Mesenchymal stem cell (in vitro differentiated cells and primary cell): ENCODE data around the gene C17orf113.

ENCODE experiments used
- DNase-seq: peaks from one replicate; pipeline ENCODE4 v3.0.0-alpha.2; 2013
- H2AFZ ChIP-seq: one replicate; pipeline ENCODE4 v1.6.1; 2013; ENCODE audit warnings: low read depth, mild to moderate bottlenecking, control low read depth, inconsistent platforms, low read length, moderate library complexity
- H2AK5ac ChIP-seq: 2 replicates; pipeline ENCODE4 v1.6.1; 2013; ENCODE audit warnings: low read length, moderate library complexity, mild to moderate bottlenecking, inconsistent platforms; ENCODE audit not compliant: severe bottlenecking
- H2BK120ac ChIP-seq: one replicate; pipeline ENCODE4 v1.6.1; 2013; ENCODE audit warnings: low read depth, mild to moderate bottlenecking, inconsistent platforms, low read length, moderate library complexity
- H2BK12ac ChIP-seq, 2 experiments: one replicate each; pipeline ENCODE4 v1.6.1; 2013; ENCODE audit warnings: inconsistent platforms in 2 of 2, low read length in 2 of 2, mild to moderate bottlenecking in 2 of 2, moderate library complexity in 2 of 2, control low read depth in 1 of 2
- H2BK15ac ChIP-seq: one replicate; pipeline ENCODE4 v1.6.1; 2013; ENCODE audit warnings: mild to moderate bottlenecking, low read depth, inconsistent platforms; ENCODE audit not compliant: poor library complexity, severe bottlenecking
- H2BK5ac ChIP-seq: 2 replicates; pipeline ENCODE4 v1.6.1; 2013; ENCODE audit warnings: low read depth, mild to moderate bottlenecking, low read length, control low read depth, inconsistent platforms; ENCODE audit not compliant: poor library complexity, severe bottlenecking
- H3K14ac ChIP-seq, 2 experiments: one replicate each; pipeline ENCODE4 v1.6.1; 2013; ENCODE audit warnings: inconsistent platforms in 2 of 2, low read length in 2 of 2, control low read depth in 1 of 2, mild to moderate bottlenecking in 1 of 2, moderate library complexity in 1 of 2
- H3K18ac ChIP-seq, 2 experiments: one replicate each; pipeline ENCODE4 v1.6.1; 2013; ENCODE audit warnings: inconsistent platforms in 2 of 2, low read length in 2 of 2, control low read depth in 1 of 2, low read depth in 1 of 2, mild to moderate bottlenecking in 1 of 2
- H3K23ac ChIP-seq, 2 experiments: one replicate each; pipeline ENCODE4 v1.6.1; 2013; ENCODE audit warnings: inconsistent platforms in 2 of 2, low read length in 2 of 2, mild to moderate bottlenecking in 2 of 2, moderate library complexity in 2 of 2, control low read depth in 1 of 2
- H3K27ac ChIP-seq: 2 replicates; pipeline ENCODE4 v1.5.1; 2013; ENCODE audit warnings: mild to moderate bottlenecking, moderate library complexity, low read length, control low read depth, inconsistent platforms; ENCODE audit not compliant: poor library complexity, severe bottlenecking
- H3K27me3 ChIP-seq, 2 experiments: 2 replicates each; pipeline versions ENCODE4 v1.6.1 to v1.7.0; 2013; ENCODE audit warnings: low read length in 2 of 2, mild to moderate bottlenecking in 2 of 2, moderate library complexity in 2 of 2, control low read depth in 1 of 2, inconsistent platforms in 1 of 2; ENCODE audit not compliant: control insufficient read depth in 1 of 2, insufficient read depth in 1 of 2
- H3K36me3 ChIP-seq, 2 experiments: 2 replicates each; pipeline versions ENCODE4 v1.6.1 to v1.7.0; 2013; ENCODE audit warnings: low read length in 2 of 2, control low read depth in 1 of 2, inconsistent platforms in 1 of 2, low read depth in 1 of 2, mild to moderate bottlenecking in 1 of 2; ENCODE audit not compliant: insufficient read depth in 2 of 2, control insufficient read depth in 1 of 2
- H3K4ac ChIP-seq, 2 experiments: one replicate each; pipeline ENCODE4 v1.6.1; 2013; ENCODE audit warnings: inconsistent platforms in 2 of 2, low read length in 2 of 2, mild to moderate bottlenecking in 2 of 2, moderate library complexity in 2 of 2, control low read depth in 1 of 2, low read depth in 1 of 2
- H3K4me1 ChIP-seq: 2 replicates; pipeline ENCODE4 v1.6.1; 2013; ENCODE audit warnings: low read depth, low read length, control low read depth; ENCODE audit not compliant: control insufficient read depth, insufficient read depth
- H3K4me2 ChIP-seq: 2 replicates; pipeline ENCODE4 v1.6.1; 2013; ENCODE audit warnings: low read length, mild to moderate bottlenecking, inconsistent platforms; ENCODE audit not compliant: poor library complexity, severe bottlenecking
- H3K4me3 ChIP-seq, 2 experiments: 2 replicates each; pipeline versions ENCODE4 v1.5.1 to v1.7.0; 2013; ENCODE audit warnings: low read length in 2 of 2, mild to moderate bottlenecking in 2 of 2, control low read depth in 1 of 2, low read depth in 1 of 2; ENCODE audit not compliant: insufficient read depth in 1 of 2
- H3K79me1 ChIP-seq: replicated peaks from 2 replicates; pipeline ENCODE4 v1.6.1; 2013; ENCODE audit warnings: mild to moderate bottlenecking, control low read depth, low read length, inconsistent platforms; ENCODE audit not compliant: poor library complexity, severe bottlenecking
- H3K9ac ChIP-seq: 2 replicates; pipeline ENCODE4 v1.7.0; 2013; ENCODE audit warnings: mild to moderate bottlenecking, low read length, moderate library complexity
- H3K9me3 ChIP-seq: 2 replicates; pipeline ENCODE4 v1.7.0; 2013; ENCODE audit warnings: mild to moderate bottlenecking, low read length; ENCODE audit not compliant: control insufficient read depth
- H4K8ac ChIP-seq: one replicate; pipeline ENCODE4 v1.6.1; 2013; ENCODE audit warnings: inconsistent platforms, mild to moderate bottlenecking, low read length, moderate library complexity
- H4K91ac ChIP-seq: one replicate; pipeline ENCODE4 v1.6.1; 2013; ENCODE audit warnings: mild to moderate bottlenecking, low read length, inconsistent platforms
- WGBS: methylation state at CpG from one replicate; pipeline ENCODE4 v1.1.7; 2013; ENCODE audit warnings: mixed read lengths; 5-methylcytosine and 5-hydroxymethylcytosine counted together

Gene C17orf113

DNA sequence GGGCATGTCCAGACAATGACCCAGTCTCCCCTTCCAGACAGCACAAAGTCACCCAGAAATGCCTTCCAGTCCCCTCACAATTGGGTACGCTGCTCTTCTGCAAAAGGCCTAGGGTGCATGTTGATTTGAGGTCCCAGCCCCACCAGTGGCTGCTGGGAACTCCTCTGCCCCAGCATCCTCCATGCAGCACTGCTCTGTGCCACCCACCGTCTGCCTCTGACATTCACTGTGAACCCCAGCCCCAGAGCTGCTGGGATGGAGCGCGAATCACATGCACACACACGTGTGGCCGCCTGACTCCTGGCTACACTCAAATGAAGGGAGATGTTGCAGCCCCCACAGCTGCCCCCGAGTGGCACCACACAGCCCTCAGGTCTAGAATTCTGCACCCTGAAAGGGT is 1.2 kb upstream of the C17orf113 start:
- H4K8ac ChIP-seq, result no peak overlapping the region
- no peak overlapping the region for H4K91ac ChIP-seq
- no peaks in the 10 kb centered on the region for H3K79me1 ChIP-seq
- H3K4me2 ChIP-seq, result no peak overlapping the region
- H2AFZ ChIP-seq, result no peak overlapping the region
- no peak overlapping the region for H3K23ac ChIP-seq
- H3K18ac ChIP-seq, result no peak overlapping the region
- peak overlapping the region in 1 of 2 experiments; percentile 40 for H2BK12ac ChIP-seq
- no peak overlapping the region for H3K27ac ChIP-seq
- H3K9ac ChIP-seq, result no peak overlapping the region
- no peak overlapping the region for H3K4me3 ChIP-seq
- no peak overlapping the region for H2BK120ac ChIP-seq
- H3K9me3 ChIP-seq, result peaks cover 2% of the 10 kb centered on the region
- no peak overlapping the region for H3K4ac ChIP-seq
- H2BK5ac ChIP-seq, result no peak overlapping the region
- H3K4me1 ChIP-seq, result peaks cover 15% of the 10 kb centered on the region
- WGBS, result 96% methylated on average over 7 of the region's 7 CpGs
- H3K27me3 ChIP-seq, result peaks cover 68 to 75% of the 10 kb centered on the region in 2 experiments
- H3K36me3 ChIP-seq, result no peaks in the 10 kb centered on the region
- no peak overlapping the region for H3K14ac ChIP-seq
- no peak overlapping the region for H2BK15ac ChIP-seq
- no peak for DNase-seq
- no peak overlapping the region for H2AK5ac ChIP-seq

DNA sequence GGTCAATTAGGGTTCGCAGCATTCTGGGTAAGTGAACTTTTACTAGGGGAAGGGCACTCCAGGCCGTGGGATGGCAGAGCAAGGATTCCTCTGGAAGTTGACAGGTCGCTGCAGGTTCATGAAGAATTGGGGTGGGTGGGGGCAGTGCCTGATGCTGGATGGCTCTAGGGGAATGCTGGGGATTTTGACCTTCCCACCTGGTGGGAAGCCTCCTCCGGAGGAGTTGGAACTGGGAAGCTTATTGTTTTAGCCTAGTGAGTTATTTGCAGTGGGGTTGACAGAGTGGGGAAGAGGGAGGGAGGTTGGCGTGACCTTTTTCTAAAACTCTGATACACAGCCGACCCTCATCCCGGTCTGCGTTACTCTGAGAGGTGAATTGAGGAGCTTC is 606 bp upstream of the C17orf113 start:
- Histone ChIP-seq H4K91ac (no peak overlapping the region), H2BK120ac (no peak overlapping the region), H3K4me2 (peak overlapping the region; percentile 75), H2BK15ac (no peak overlapping the region), H3K18ac (no peak overlapping the region), H2BK5ac (no peak overlapping the region), H2AFZ (no peak overlapping the region), H3K23ac (no peak overlapping the region), H3K36me3 (no peaks in the 10 kb centered on the region), H2AK5ac (no peak overlapping the region), H3K4ac (no peak overlapping the region), H4K8ac (no peak overlapping the region), H3K27me3 (peaks cover 64 to 73% of the 10 kb centered on the region in 2 experiments), H3K27ac (no peak overlapping the region), H3K14ac (no peak overlapping the region), H3K4me3 (no peak overlapping the region), H2BK12ac (no peak overlapping the region), H3K4me1 (peaks cover 15% of the 10 kb centered on the region), H3K9me3 (peaks cover 2% of the 10 kb centered on the region), H3K9ac (no peak overlapping the region), H3K79me1 (no peaks in the 10 kb centered on the region)
- WGBS, result 67% methylated on average over 8 of the region's 8 CpGs
- no peak for DNase-seq

DNA sequence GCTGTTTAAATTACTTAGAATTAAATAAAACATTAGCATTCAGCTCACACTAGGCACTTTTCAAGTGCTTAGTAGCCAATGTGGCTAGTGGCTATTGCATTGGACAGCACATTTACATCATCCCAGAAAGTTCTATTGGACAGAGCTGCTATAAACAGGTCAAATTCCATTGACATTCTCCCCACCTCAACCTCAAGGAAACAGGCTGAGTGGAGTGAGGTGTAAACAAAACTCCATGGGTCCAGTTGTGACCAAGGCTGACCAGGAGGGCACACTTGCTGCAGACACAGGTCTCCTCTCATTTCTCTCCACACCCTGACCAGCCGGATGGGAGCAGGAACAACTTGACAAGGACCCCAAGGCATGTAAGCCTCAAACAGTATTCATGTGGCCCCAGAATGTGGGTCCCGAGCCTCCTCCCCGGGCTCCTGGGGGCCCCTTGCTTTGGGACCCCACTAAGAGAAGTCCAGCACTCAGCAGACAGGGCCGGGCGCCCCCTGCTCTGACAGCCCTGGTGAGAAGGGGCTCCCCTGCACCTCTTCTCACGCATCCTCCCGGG is 488 bp downstream of the C17orf113 start:
- Histone ChIP-seq H3K79me1 (no peaks in the 10 kb centered on the region), H3K9me3 (peaks cover 2% of the 10 kb centered on the region), H3K27ac (no peak overlapping the region), H3K4me3 (peak overlapping the region; percentile 53 to 64), H2BK120ac (peak overlapping the region; percentile 71), H2BK5ac (no peak overlapping the region), H2AK5ac (no peak overlapping the region), H3K9ac (peak overlapping the region; percentile 26), H3K36me3 (no peaks in the 10 kb centered on the region), H3K27me3 (peaks cover 53 to 65% of the 10 kb centered on the region in 2 experiments), H4K91ac (peak overlapping the region; percentile 43), H3K23ac (no peak overlapping the region), H3K4me2 (peak overlapping the region; percentile 71), H3K4me1 (peaks cover 8% of the 10 kb centered on the region), H2AFZ (peak overlapping the region; percentile 84), H3K14ac (no peak overlapping the region), H2BK15ac (peak overlapping the region; percentile 98), H4K8ac (peak overlapping the region; percentile 21), H2BK12ac (peak overlapping the region in 1 of 2 experiments; percentile 54), H3K18ac (peak overlapping the region; percentile 3 to 41), H3K4ac (peak overlapping the region in 1 of 2 experiments; percentile 52)
- DNase-seq, result peak; percentile 24
- WGBS, result 3% methylated on average over 7 of the region's 7 CpGs

DNA sequence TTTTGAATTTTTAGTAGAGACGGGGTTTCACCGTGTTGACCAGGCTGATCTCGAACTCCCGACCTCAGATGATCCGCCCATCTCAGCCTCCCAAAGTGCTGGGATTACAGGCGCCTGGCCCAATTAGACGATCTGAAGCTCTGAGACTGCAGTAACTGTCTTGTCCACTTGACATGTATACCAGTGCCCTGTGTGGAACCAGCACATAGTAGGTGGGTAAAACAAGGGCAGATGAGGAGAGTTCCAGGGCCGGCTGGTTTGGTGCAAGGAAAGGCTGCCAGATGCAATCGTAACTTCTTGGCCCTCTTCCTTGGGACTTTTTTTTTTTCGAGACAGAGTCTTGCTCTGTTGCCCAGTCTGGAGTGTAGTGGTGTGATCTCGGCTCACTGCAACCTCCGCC is 3.1 kb downstream of the C17orf113 start:
- Histone ChIP-seq H2AFZ (no peak overlapping the region), H3K79me1 (no peaks in the 10 kb centered on the region), H2BK12ac (no peak overlapping the region), H3K4me3 (no peak overlapping the region), H3K36me3 (no peaks in the 10 kb centered on the region), H3K14ac (no peak overlapping the region), H3K23ac (no peak overlapping the region), H3K27ac (no peak overlapping the region), H3K18ac (no peak overlapping the region), H2AK5ac (no peak overlapping the region), H3K4me1 (peaks cover 8% of the 10 kb centered on the region), H3K9me3 (peaks cover 2% of the 10 kb centered on the region), H3K4me2 (no peak overlapping the region), H4K8ac (no peak overlapping the region), H3K27me3 (peaks cover 27 to 41% of the 10 kb centered on the region in 2 experiments), H4K91ac (no peak overlapping the region), H2BK120ac (no peak overlapping the region), H2BK5ac (no peak overlapping the region), H3K4ac (no peak overlapping the region), H3K9ac (no peak overlapping the region), H2BK15ac (no peak overlapping the region)
- no peak for DNase-seq
- 85% methylated on average over 9 of the region's 12 CpGs for WGBS
